Measurements from ENCODE around the gene OR8D1. TPM values are rescaled to one million over a fixed set of nuclear protein-coding genes. Genes with fewer than 3 reads are reported as not detected.
"Not testable (repeated sequence)": the region's sequence is repeated elsewhere in the genome, so short reads cannot be mapped to it uniquely, and the experiment has no call there.

The OR8D1 gene
- total RNA-seq, 4 donors from 2014 or later, result not detected

GRCh38 chr11:124277207-124277606 is 36.5 kb downstream of the OR8D1 start:
- DNase-seq (ENCODE audit: low spot score in 2 of 2), result no peak
- H3K4me3 ChIP-seq, result no peak overlapping the region
- no peak for TF ChIP-seq EP300 (IDR thresholded peaks at IDR 0.05)
- no peak for TF ChIP-seq CTCF (IDR thresholded peaks at IDR 0.05)
- no peak for TF ChIP-seq POLR2A (IDR thresholded peaks at IDR 0.05)
- no peaks in the 10 kb centered on the region for H3K4me1 ChIP-seq
- H3K9me3 ChIP-seq, result peaks cover 0 to 10% (median 0%) of the 10 kb centered on the region in 4 donors
- no peaks in the 10 kb centered on the region for H3K36me3 ChIP-seq
- 87 to 94% methylated on average over 3 of the region's 3 CpGs for WGBS, 2 donors
- no peaks in the 10 kb centered on the region for H3K27me3 ChIP-seq
- no peak overlapping the region for H3K27ac ChIP-seq

- TF ChIP-seq EP300 (IDR thresholded peaks at IDR 0.05), result no peak
- no peak for TF ChIP-seq CTCF (IDR thresholded peaks at IDR 0.05)
- no peak for TF ChIP-seq POLR2A (IDR thresholded peaks at IDR 0.05)
Measured at GRCh38 chr11:124276081-124276480, 37.7 kb downstream of the OR8D1 start.

GRCh38 chr11:124274000-124274399 is 39.7 kb downstream of the OR8D1 start:
- TF ChIP-seq CTCF (IDR thresholded peaks at IDR 0.05) (no peak), POLR2A (IDR thresholded peaks at IDR 0.05) (no peak), EP300 (IDR thresholded peaks at IDR 0.05) (no peak)
- H3K27ac ChIP-seq, result no peak overlapping the region
- no peak overlapping the region for H3K4me3 ChIP-seq
- H3K4me1 ChIP-seq, result no peaks in the 10 kb centered on the region
- no peaks in the 10 kb centered on the region for H3K27me3 ChIP-seq
- no peaks in the 10 kb centered on the region for H3K9me3 ChIP-seq
- no peaks in the 10 kb centered on the region for H3K36me3 ChIP-seq
- DNase-seq (ENCODE audit: low spot score in 2 of 2), result no peak
- 86 to 94% methylated on average over 2 of the region's 2 CpGs for WGBS, 2 donors

More at GRCh38 chr11:124276081-124276480, 37.7 kb downstream of the OR8D1 start:
- no peak for DNase-seq (ENCODE audit: low spot score in 2 of 2)
- H3K9me3 ChIP-seq, result peaks cover 0 to under 1% (median 0%) of the 10 kb centered on the region in 4 donors
- H3K4me3 ChIP-seq, result no peak overlapping the region
- 63 to 69% methylated on average over 1 of the region's 1 CpG for WGBS, 2 donors
- H3K4me1 ChIP-seq, result no peaks in the 10 kb centered on the region
- H3K36me3 ChIP-seq, result no peaks in the 10 kb centered on the region
- H3K27me3 ChIP-seq, result no peaks in the 10 kb centered on the region
- no peak overlapping the region for H3K27ac ChIP-seq

- H3K4me1 ChIP-seq, result not testable (repeated sequence)
- WGBS, 2 donors, result 40 to 49% methylated on average over 7 of the region's 7 CpGs
Measured at GRCh38 chr11:124270886-124271285, 42.9 kb downstream of the OR8D1 start.

GRCh38 chr11:124265041-124265440 is 48.7 kb downstream of the OR8D1 start:
- not testable (repeated sequence) for H3K27me3 ChIP-seq, H3K4me3 ChIP-seq, H3K9me3 ChIP-seq, H3K4me1 ChIP-seq, H3K36me3 ChIP-seq, H3K27ac ChIP-seq
- peak in 1 of 2 donors; percentile 5 for DNase-seq (ENCODE audit: low spot score in 2 of 2)
- 56 to 64% methylated on average over 4 of the region's 4 CpGs for WGBS, 2 donors

More at GRCh38 chr11:124270886-124271285, 42.9 kb downstream of the OR8D1 start:
- not testable (repeated sequence) for H3K27ac ChIP-seq; H3K27me3 ChIP-seq; H3K9me3 ChIP-seq; DNase-seq (ENCODE audit: low spot score in 2 of 2); H3K4me3 ChIP-seq; H3K36me3 ChIP-seq

- 81 to 90% methylated on average over 4 of the region's 4 CpGs for WGBS, 2 donors
Measured at GRCh38 chr11:124256076-124256475, 57.7 kb downstream of the OR8D1 start, which contains the start of gene OR8G5. Gene OR8G5 (plus strand): TSS chr11:124256376. CDS start chr11:124264932, 8,556 bp downstream.

More at GRCh38 chr11:124256076-124256475, 57.7 kb downstream of the OR8D1 start, which contains the start of gene OR8G5:
- no peaks in the 10 kb centered on the region for H3K27me3 ChIP-seq
- TF ChIP-seq EP300 (IDR thresholded peaks at IDR 0.05) (no peak), POLR2A (IDR thresholded peaks at IDR 0.05) (no peak), CTCF (IDR thresholded peaks at IDR 0.05) (no peak)
- no peaks in the 10 kb centered on the region for H3K4me1 ChIP-seq
- no peaks in the 10 kb centered on the region for H3K36me3 ChIP-seq
- no peak within 1 kb of the TSS for H3K27ac ChIP-seq
- no peaks in the 10 kb centered on the region for H3K9me3 ChIP-seq
- no peak within 1 kb of the TSS for H3K4me3 ChIP-seq
- no peak for DNase-seq (ENCODE audit: low spot score in 2 of 2)

Other genes with a start within 250 kb of the OR8D1 start
- gene VWA5A, start 198.5 kb downstream of the OR8D1 start, total RNA-seq, result 10 to 100 TPM; 17.0 to 22.5 (median 19.9) TPM
- gene OR10D3, start 130.6 kb downstream of the OR8D1 start, total RNA-seq, result not detected
- not detected for gene OR8G1, start 72.9 kb downstream of the OR8D1 start, total RNA-seq
- gene OR8G5, start 57.6 kb downstream of the OR8D1 start, total RNA-seq, result not detected
- gene OR8D2, start 6.2 kb upstream of the OR8D1 start, total RNA-seq, result not detected
- not detected for gene OR8B2, start 70.5 kb upstream of the OR8D1 start, total RNA-seq
- gene OR8B3, start 85.1 kb upstream of the OR8D1 start, total RNA-seq, result not detected
- gene OR8B4, start 110.9 kb upstream of the OR8D1 start, total RNA-seq, result not detected
- gene OR8B8, start 131.7 kb upstream of the OR8D1 start, total RNA-seq, result not detected
- gene OR8B12, start 229.7 kb upstream of the OR8D1 start, total RNA-seq, result not detected

All from tibial nerve (tissue), 4 donors.